Transverse colon (tissue), 4 donors: ENCODE results near the gene VCAM1.

Experiments
- EP300 ChIP-seq: sonication (generic); formaldehyde crosslinking; IDR thresholded peaks from one replicate; pipeline ENCODE4 v1.6.1; 2017; ENCODE audit warnings: antibody characterized with exemption, low read depth
- POLR2A ChIP-seq: fragments of 450-650 bp; IDR thresholded peaks from one replicate; pipeline ENCODE4 v1.6.1; 2016; ENCODE audit warnings: antibody characterized with exemption, mild to moderate bottlenecking, moderate library complexity
- POLR2AphosphoS5 ChIP-seq, 3 donors: sonication (generic); formaldehyde crosslinking; IDR thresholded peaks; one replicate each; pipeline ENCODE4 v1.6.1; 2016; ENCODE audit warnings: antibody characterized with exemption in 3 of 3
- TF ChIP-seq, protein P1 (sequence below), 5 experiments: fragments of 200-600 bp in 3 of 5; fragments of 450-650 bp in 2 of 5; sonication (generic) in 3 of 5; IDR thresholded peaks; 1 replicate in 2 of 5; 2 replicates in 3 of 5; pipeline ENCODE4 v1.5.1; 2016 to 2017; ENCODE audit warnings: antibody characterized with exemption in 5 of 5, inconsistent platforms in 3 of 5, mild to moderate bottlenecking in 2 of 5, moderate library complexity in 1 of 5

DNA sequence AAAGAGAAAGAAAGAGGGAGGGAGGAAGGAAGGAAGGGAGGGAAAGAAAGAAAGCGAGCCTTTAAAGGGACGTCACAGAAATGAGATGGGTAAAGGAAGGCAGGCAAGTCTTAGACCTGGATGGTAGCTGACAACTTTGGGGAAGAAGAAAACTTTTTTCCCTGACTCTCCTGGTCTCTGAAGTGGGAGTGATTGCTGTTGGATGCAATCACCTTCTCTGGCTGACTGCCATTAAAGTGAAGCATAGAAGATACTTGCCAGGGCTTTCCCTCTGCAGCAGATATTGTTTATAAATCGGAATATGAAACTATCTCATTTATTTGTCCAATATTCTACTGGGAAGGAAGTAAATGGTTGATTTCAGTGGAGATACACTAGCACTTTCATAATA lies 27.0 kb downstream of the VCAM1 start:
- TF ChIP-seq, protein P1, sequence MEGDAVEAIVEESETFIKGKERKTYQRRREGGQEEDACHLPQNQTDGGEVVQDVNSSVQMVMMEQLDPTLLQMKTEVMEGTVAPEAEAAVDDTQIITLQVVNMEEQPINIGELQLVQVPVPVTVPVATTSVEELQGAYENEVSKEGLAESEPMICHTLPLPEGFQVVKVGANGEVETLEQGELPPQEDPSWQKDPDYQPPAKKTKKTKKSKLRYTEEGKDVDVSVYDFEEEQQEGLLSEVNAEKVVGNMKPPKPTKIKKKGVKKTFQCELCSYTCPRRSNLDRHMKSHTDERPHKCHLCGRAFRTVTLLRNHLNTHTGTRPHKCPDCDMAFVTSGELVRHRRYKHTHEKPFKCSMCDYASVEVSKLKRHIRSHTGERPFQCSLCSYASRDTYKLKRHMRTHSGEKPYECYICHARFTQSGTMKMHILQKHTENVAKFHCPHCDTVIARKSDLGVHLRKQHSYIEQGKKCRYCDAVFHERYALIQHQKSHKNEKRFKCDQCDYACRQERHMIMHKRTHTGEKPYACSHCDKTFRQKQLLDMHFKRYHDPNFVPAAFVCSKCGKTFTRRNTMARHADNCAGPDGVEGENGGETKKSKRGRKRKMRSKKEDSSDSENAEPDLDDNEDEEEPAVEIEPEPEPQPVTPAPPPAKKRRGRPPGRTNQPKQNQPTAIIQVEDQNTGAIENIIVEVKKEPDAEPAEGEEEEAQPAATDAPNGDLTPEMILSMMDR (IDR thresholded peaks at IDR 0.05) = no peak
- TF ChIP-seq EP300 (no peak), POLR2A (no peak), POLR2AphosphoS5 (IDR thresholded peaks at IDR 0.05) (no peak)
